A673 (cell line): Measurements from ENCODE around the gene DCLK2.

Experiments
- EZH2 ChIP-seq: fragments of 200-600 bp; sonication (generic); IDR thresholded peaks from 2 replicates; pipeline ENCODE4 v1.6.1; 2017; ENCODE audit warnings: borderline replicate concordance, low read depth, mild to moderate bottlenecking, mixed read lengths, antibody characterized with exemption, low read length; ENCODE audit not compliant: poor library complexity, severe bottlenecking
- TF ChIP-seq, protein P1 (sequence below): fragments of 300-800, 200-600 bp; sonication (generic); conservative IDR thresholded peaks from 2 replicates; pipeline ENCODE4 v1.5.1; 2017; ENCODE audit warnings: low read depth, mild to moderate bottlenecking, antibody characterized with exemption, low read length, moderate library complexity, mixed read lengths

DNA sequence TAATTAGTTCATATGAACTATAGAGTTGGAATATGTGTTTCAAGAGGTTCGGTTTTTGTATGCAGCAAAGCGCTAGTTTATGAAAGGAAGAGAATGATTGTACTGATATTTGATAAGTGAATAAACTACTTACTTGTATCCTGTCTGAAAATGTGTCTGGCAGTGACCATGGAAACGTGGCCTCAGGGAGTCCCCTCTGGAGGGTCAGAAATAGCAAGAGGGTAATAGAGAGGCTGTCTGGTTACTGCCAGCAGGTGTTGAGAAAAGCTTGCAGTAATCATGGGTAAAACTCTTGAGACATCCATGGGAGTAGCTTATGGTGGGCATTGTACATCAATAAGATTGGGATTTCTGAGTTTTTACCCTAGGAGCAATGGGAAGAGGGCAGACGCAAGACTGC, 77.1 kb downstream of the DCLK2 start:
- TF ChIP-seq, protein P1, sequence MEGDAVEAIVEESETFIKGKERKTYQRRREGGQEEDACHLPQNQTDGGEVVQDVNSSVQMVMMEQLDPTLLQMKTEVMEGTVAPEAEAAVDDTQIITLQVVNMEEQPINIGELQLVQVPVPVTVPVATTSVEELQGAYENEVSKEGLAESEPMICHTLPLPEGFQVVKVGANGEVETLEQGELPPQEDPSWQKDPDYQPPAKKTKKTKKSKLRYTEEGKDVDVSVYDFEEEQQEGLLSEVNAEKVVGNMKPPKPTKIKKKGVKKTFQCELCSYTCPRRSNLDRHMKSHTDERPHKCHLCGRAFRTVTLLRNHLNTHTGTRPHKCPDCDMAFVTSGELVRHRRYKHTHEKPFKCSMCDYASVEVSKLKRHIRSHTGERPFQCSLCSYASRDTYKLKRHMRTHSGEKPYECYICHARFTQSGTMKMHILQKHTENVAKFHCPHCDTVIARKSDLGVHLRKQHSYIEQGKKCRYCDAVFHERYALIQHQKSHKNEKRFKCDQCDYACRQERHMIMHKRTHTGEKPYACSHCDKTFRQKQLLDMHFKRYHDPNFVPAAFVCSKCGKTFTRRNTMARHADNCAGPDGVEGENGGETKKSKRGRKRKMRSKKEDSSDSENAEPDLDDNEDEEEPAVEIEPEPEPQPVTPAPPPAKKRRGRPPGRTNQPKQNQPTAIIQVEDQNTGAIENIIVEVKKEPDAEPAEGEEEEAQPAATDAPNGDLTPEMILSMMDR = no peak
- no peak for TF ChIP-seq EZH2
